ENCODE results near the gene ST6GALNAC3. TPM values are rescaled to one million over a fixed set of nuclear protein-coding genes. Genes with fewer than 3 reads are reported as not detected.
A peak's percentile ranks its signal among the peaks of the same experiment; 100 is the strongest.

ST6GALNAC3 gene
- total RNA-seq, 2 experiments from 2014 or later, result 0.50 to 1.2 TPM

- H3K9me3 ChIP-seq (ENCODE audit: low read length), result no peaks in the 10 kb centered on the region
- BruUV-seq (replicated peaks), result no TSS peak
- POLR2A ChIA-PET, result interaction anchor here (1.1 kb wide), 1 partner anchor 12 kb away, joined by 5 read pairs; no protein-coding TSS in a partner anchor
- intact Hi-C loops (cut with micrococcal nuclease; ENCODE audit: unreplicated experiment), result no loop called here
- no peak for DNase-seq (ENCODE audit: low spot score)
- H3K4me2 ChIP-seq (ENCODE audit: low read length), result no peak overlapping the region
- no peaks in the 10 kb centered on the region for H4K20me1 ChIP-seq (ENCODE audit: insufficient read depth, low read length)
- no peaks in the 10 kb centered on the region for H3K79me2 ChIP-seq (ENCODE audit: insufficient read depth, low read depth, low read length)
- H3K36me3 ChIP-seq (ENCODE audit: insufficient read depth, low read length), result no peaks in the 10 kb centered on the region
- peaks cover 15% of the 10 kb centered on the region for H3K4me1 ChIP-seq (ENCODE audit: insufficient read depth, low read length, poor library complexity, severe bottlenecking)
- CTCF ChIA-PET (ENCODE audit: unreplicated experiment), result no interaction called here
- H2AFZ ChIP-seq (ENCODE audit: low read length), result no peak overlapping the region
- H3K9me2 ChIP-seq (ENCODE audit: insufficient read depth, low read length), result no peaks in the 10 kb centered on the region
- no peak overlapping the region for H3K27ac ChIP-seq (ENCODE audit: low read depth, low read length, poor library complexity, severe bottlenecking)
- no peak for TF ChIP-seq EZH2phosphoT487 (IDR thresholded peaks at IDR 0.05; ENCODE audit: borderline replicate concordance, low read depth, low read length)
- no peak for TF ChIP-seq CTCF (conservative IDR thresholded peaks at IDR 0.05; ENCODE audit: low read length)
- no peak overlapping the region for H3K4me3 ChIP-seq (ENCODE audit: low read depth, low read length, poor library complexity, severe bottlenecking)
These were observed 112.9 kb downstream of the ST6GALNAC3 start for GRCh38 chr1:76187436-76187835.

GRCh38 chr1:76189310-76189709, 114.8 kb downstream of the ST6GALNAC3 start:
- Histone ChIP-seq H3K4me2 (ENCODE audit: low read length) (no peak overlapping the region), H2AFZ (ENCODE audit: low read length) (no peak overlapping the region), H3K27ac (ENCODE audit: low read depth, low read length, poor library complexity, severe bottlenecking) (no peak overlapping the region), H3K9me3 (ENCODE audit: low read length) (no peaks in the 10 kb centered on the region), H3K4me3 (ENCODE audit: low read depth, low read length, poor library complexity, severe bottlenecking) (no peak overlapping the region), H3K9me2 (ENCODE audit: insufficient read depth, low read length) (no peaks in the 10 kb centered on the region), H3K36me3 (ENCODE audit: insufficient read depth, low read length) (no peaks in the 10 kb centered on the region), H3K4me1 (ENCODE audit: insufficient read depth, low read length, poor library complexity, severe bottlenecking) (peaks cover 15% of the 10 kb centered on the region), H4K20me1 (ENCODE audit: insufficient read depth, low read length) (no peaks in the 10 kb centered on the region), H3K79me2 (ENCODE audit: insufficient read depth, low read depth, low read length) (no peaks in the 10 kb centered on the region)
- no peak for DNase-seq (ENCODE audit: low spot score)
- BruUV-seq (replicated peaks), result no TSS peak
- no peak for TF ChIP-seq EZH2phosphoT487 (IDR thresholded peaks at IDR 0.05; ENCODE audit: borderline replicate concordance, low read depth, low read length)
- no peak for TF ChIP-seq CTCF (conservative IDR thresholded peaks at IDR 0.05; ENCODE audit: low read length)
- intact Hi-C loops (cut with micrococcal nuclease; ENCODE audit: unreplicated experiment), result no loop called here
- CTCF ChIA-PET (ENCODE audit: unreplicated experiment), result no interaction called here
- POLR2A ChIA-PET, result interaction anchor here (1.0 kb wide), 1 partner anchor 25 kb away, joined by 3 read pairs; no protein-coding TSS in a partner anchor

GRCh38 chr1:76190749-76191424, 116.3 kb downstream of the ST6GALNAC3 start:
- DNase-seq (ENCODE audit: low spot score), result peak; percentile 11
- BruUV-seq (replicated peaks), result no TSS peak
- Histone ChIP-seq H3K4me2 (ENCODE audit: low read length) (peak overlapping the region; percentile 10; the same call in 1 of the 2 replicates), H3K27ac (ENCODE audit: low read depth, low read length, poor library complexity, severe bottlenecking) (no peak overlapping the region), H2AFZ (ENCODE audit: low read length) (no peak overlapping the region; the same call in 1 of the 2 replicates), H3K4me1 (ENCODE audit: insufficient read depth, low read length, poor library complexity, severe bottlenecking) (peaks cover 15% of the 10 kb centered on the region), H3K9me3 (ENCODE audit: low read length) (0 out of 2 replicates have a peak, but pooled peaks cover 4% of the 10 kb centered on the region), H3K9me2 (ENCODE audit: insufficient read depth, low read length) (no peaks in the 10 kb centered on the region), H3K4me3 (ENCODE audit: low read depth, low read length, poor library complexity, severe bottlenecking) (no peak overlapping the region), H4K20me1 (ENCODE audit: insufficient read depth, low read length) (no peaks in the 10 kb centered on the region), H3K79me2 (ENCODE audit: insufficient read depth, low read depth, low read length) (no peaks in the 10 kb centered on the region), H3K36me3 (ENCODE audit: insufficient read depth, low read length) (no peaks in the 10 kb centered on the region)
- ChIA-PET CTCF (ENCODE audit: unreplicated experiment) (no interaction called here), POLR2A (interaction anchor here (0.6 to 1.4 kb wide), 5 partner anchors 24 to 1530 kb away, joined by 3 to 4 read pairs (median 3); no protein-coding TSS in a partner anchor)
- TF ChIP-seq CTCF (conservative IDR thresholded peaks at IDR 0.05; ENCODE audit: low read length) (no peak), EZH2phosphoT487 (IDR thresholded peaks at IDR 0.05; ENCODE audit: borderline replicate concordance, low read depth, low read length) (no peak)
- intact Hi-C loops (cut with micrococcal nuclease; ENCODE audit: unreplicated experiment), result no loop called here

Data from OCI-LY7 (cell line).